Suppressor macrophage treated with lipopolysaccharide for 4 hours (primary cell): ENCODE results near the gene DMC1.
"Not testable (repeated sequence)": the region's sequence is repeated elsewhere in the genome, so short reads cannot be mapped to it uniquely, and the experiment has no call there.

Experiments
- DNase-seq: peaks from one replicate; pipeline ENCODE4 v3.0.0-alpha.2; 2020

Gene DMC1, protein sequence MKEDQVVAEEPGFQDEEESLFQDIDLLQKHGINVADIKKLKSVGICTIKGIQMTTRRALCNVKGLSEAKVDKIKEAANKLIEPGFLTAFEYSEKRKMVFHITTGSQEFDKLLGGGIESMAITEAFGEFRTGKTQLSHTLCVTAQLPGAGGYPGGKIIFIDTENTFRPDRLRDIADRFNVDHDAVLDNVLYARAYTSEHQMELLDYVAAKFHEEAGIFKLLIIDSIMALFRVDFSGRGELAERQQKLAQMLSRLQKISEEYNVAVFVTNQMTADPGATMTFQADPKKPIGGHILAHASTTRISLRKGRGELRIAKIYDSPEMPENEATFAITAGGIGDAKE

DNA sequence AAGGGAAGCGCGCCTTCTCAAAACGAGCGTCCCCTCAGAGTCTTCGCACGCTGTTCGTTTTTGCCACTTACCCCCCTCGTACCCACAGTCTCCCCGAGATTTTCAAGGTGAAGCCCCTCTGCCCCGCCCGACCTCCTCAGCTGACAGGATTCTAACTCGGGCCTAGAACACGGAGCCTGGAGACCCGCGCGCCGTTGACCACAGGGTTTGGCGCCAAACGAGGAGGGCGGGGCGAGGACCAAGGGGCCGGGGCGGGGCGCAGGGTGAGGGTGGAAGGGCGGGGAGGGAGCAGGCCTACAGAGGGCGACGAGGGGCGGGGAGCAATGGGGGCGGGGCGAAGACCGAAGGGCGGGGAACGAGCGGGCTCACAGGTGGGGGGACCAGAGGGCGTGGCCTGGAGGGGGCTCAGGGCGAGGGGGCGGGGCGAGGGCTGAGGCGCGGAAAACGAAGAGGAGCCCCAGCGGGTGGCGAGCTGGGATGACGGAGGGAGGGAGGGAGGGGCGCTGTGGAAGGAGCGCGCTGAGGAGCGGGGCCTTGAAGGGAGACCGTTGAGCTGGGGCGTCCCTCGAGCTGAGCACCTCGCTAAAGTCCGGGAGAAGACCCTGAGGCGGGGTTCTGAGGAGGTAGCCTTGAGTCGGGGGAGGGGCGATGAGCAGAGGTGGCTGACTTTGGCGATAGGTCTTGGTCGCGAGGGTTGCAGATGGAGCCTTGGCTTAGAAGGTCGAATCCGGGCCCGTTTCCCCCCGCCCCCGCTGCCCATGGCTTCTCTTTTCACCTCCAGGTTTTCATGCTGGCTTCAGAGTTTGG is at the start of gene DMC1:
Gene DMC1 (minus strand): TSS at position 212 of the 807 bp plus-strand sequence. CDS start 1,927 bp downstream, outside the sequence.
- DNase-seq, result peak; percentile 62

DNA sequence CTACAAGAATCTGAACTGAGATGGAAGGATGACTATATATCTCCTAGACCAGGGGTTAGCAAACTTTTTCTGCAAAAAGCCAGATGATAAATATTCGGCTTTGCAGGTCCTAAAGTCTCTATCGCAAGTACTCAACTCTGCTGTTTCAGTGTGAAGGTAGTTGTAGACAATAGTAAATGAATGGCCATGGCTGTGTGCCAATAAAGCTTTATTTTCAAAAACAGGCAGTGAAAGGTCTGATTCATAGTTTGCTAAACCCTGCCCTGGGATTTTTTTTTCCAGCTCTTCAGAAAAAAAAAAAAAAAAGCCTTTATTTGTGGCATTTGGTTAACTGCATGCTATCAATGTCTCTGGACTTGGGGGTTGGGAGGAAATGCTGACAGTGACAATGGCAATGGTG is 48.7 kb upstream of the DMC1 start:
- no peak for DNase-seq

DNA sequence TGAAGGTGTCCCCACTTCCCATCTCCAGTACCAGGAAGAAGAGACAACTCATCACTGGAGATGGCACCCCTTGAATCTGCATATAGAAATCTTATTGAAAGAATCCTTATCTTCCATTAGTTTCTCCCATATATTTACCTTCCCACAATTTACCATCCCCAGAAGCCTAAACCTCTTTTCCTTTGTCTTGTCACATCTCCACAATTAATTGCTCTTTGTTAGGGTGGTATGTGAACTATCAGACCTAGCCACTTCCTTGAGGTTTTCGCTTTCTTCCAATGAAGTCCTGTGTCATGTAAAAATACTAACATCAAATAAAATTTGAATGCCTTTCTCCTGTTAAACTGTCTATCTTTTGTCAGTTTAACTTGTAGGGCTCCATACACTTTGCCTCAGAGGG is 48.3 kb upstream of the DMC1 start:
- DNase-seq, result no peak

DNA sequence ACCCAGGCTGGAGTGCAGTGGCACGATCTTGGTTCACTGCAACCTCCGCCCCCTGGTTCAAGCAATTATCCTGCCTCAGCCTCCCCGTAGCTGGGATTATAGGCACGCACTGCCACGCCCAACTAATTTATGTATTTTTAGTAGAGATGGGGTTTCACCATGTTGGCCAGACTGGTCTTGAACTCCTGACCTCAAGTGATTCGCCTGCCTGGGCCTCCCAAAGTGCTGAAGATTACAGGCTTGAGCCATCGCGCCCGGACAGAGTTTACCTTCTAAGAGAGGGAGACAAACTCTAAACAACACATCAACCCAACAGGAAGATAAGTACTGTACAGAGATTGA is 45.1 kb upstream of the DMC1 start:
- not testable (repeated sequence) for DNase-seq

DNA sequence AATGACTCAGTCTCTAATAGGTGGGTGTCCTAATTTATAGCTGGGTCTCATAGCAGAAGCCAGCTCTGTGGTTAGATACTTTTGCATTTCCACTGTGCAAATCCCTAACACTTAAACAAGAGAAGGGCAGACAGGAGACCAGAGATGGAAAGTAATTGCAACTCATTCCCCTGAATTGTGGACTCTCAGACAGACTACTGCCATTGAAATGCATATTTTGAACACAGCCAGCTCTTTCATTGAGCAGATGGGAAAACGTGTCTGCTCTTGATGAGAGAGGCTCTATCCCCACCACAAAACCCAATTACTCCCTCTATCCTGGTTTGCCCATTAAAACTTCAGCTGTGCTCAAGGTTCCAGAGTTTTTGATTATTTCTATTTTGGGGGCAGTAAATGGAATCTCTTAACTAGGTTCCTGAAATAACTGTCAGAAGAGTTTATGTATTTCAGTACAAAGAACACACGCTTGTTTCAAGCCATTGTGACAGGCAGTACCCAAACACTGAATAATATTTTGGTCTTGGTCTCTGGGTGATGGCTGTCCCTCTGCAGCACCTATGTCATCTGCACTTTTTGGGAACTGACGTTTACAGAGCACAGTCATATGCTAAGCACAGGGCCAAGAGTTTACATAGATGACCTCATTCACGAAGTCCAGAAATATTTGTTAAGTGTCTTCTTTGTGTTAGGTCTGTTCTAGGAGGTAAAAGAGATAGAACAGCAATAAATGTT is 44.5 kb upstream of the DMC1 start:
- DNase-seq, result no peak

DNA sequence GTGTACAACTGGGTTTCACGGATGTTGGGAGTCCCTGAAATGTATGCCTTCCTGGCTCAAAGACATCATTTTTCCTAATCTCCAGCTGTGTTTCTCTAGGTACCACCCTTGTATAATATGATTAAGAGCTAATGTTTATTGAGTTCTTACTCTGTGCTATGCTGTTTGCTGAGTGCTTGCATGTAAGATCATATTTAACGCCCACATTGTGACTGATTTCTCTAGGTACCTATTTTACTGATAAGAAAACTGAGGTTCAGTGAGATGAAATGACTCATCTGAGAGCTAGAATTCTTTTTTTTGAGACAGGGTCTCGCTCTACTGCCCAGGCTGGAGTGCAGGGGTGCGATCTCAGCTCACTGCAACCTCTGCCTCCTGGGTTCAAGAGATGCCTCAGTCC is 43.6 kb upstream of the DMC1 start:
- DNase-seq, result no peak

DNA sequence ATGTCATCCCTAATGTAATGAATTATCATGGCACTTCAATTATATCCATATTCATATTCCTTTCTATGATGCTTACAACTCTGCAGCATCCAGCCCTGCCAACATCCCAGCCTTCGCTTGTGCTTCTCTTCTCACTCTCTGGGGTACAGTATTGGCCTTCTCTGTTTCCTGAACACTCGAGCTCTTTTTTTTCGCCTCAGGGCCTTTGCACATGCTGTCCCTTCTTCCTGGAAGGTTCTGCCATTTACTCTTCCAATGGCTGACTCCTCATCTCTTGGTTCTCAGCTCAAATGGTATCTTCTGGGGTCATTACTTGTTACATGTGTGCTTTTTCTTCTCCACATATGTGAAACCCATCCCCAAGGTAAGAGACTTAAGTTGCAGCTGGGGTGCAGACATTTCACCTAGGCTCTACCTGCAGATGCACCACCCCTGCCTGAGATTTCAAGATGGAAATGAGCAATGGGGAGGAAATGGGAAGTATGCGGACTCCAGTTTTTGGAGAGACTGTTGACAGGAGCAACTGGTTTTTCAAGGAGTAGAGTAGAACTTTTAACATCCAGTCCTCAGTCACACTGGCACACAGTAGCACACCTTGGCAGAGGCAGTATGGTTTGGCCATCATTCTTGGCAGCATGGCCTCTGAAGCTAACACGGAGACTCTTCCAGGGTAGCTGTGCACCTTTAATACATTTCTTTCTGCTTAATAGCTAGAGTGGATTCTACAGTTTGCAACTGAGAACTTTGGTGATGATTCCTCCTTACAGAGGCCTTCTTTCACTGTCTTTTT is 42.4 kb upstream of the DMC1 start:
- DNase-seq, result no peak

DNA sequence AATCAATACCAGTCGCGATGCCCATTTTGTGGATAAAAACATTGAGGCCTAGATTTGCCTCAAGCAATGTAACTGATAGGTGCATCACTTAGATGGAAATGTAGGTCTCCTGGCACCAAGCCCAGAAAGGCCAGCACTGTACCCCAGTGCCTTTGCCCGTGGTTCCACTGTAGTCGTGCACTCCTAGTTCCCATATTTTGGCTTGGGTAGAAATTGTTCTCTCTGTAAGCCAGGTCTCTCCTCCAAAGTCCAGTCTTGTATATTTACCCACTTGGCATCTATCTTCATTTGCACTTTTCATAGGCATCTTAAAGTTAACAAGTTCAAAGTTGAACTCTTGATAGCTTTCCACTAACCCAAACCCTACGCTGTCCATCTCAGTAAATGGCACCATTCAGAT is 41.6 kb upstream of the DMC1 start:
- no peak for DNase-seq

DNA sequence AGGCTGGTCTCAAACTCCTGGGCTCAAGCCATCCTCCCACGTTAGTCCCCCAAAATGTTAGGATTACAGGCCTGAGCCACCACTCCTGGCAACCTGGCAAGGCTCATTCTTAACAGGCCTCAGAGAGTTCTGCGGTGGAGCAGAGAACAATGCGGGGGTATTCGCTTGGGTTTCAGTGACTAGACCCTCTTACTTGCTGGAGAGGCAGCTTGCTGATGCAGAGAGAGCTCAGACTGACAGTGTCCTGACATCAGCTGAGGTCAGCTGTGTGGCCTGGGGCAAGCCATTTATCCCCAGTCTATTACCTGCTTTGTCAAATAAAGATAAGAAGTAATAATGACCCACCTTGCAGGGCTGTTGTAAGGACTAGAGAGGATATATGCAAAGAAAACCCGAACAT is 40.3 kb upstream of the DMC1 start:
- no peak for DNase-seq

DNA sequence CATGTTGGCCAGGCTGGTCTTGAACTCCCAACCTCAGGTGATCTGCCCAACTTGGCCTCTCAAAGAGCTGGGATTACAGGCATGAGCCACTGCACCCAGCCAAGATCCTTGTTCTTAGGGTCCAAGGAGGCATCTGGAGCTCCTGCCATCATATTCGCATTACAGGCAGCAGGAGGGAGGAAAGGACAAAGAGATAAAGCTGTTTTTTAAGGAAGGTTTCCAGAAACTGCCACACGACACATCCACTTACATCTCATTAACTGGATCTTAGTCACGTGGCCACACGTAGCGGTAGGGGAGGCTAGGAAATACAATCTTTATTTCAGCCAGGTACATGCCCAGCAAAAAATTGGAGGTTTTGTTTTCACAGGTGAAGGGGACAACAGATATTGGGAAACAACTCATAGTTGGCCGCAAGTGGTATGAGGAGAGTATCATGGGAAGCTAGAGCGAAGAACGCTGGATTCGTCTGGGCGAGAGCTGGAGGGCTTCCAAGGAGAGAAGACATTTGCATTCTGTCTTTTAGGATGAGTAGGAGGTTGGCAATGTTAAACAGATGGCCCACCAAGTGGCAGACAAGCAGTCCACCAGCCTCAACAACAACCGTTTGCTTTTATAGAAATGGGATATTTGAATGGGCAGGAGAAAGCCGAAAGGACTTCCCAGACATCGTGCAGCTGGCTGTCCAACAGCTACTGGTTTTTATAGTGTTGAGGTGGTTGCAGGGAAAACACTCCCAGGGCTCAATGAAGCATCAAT is 39.2 kb upstream of the DMC1 start:
- DNase-seq, result no peak

DNA sequence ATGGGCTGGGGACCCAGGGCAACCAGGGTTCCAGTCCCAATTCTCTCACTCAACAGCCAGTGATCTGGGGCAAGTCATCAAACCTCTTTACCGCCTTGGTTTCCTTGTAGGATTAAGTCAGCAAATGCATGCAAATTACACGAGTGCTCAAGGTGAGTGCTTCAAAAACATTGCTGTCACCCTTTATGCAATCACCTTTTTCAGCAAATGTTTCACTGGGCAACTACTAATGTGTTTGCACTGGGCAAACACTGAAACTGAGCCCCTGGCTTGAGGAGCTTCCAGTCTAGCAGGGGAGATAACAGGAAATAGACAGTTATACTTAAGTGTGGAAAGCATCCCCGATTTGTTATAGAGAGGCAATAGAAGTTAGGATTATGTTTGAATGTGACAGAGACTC is 37.7 kb upstream of the DMC1 start:
- no peak for DNase-seq

DNA sequence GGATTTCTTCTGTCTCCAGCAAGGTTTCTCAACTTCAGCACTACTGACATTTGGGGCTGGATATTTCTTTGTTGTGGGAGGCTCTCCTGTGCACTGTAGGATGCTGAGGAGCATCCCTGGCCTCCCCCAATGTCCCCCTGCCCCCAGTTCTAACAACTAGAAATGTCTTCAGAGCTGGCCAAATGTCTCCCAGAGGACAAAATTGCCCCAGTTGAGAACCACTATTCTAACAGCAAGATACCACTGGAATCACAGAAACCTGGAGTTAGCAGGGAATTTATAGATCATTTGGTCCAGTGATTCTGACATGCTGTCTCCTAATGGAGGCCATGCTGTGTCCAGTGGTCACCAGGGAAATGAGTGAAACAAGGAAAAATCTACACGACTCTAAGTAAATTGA is 32.2 kb upstream of the DMC1 start:
- no peak for DNase-seq

DNA sequence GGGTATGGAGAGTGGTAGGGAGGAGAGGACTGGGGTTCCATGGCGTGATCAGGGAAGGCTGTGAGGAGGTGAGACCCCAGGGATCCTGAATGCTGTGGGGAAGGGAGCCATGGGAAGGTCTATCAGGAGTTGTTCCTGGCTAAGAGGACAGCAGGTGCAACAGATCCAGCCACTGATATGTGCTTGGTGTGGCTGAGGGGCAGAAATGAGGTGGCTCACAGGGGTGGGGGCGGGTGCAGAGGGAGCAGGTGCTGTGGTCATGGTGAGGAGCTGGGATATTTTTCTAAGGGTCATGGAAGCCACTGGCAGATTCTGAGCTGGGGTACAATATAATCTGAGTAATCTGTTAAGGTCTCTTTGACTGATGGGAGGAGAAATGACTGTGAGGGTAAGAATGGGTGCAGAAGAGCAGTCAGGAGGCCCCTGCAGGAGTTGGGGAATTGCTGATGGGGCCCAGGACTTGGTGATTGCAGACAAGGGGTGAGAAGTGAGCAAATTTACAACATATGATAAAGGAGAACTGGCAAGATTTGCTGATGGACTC is 31.3 kb upstream of the DMC1 start:
- DNase-seq, result no peak

DNA sequence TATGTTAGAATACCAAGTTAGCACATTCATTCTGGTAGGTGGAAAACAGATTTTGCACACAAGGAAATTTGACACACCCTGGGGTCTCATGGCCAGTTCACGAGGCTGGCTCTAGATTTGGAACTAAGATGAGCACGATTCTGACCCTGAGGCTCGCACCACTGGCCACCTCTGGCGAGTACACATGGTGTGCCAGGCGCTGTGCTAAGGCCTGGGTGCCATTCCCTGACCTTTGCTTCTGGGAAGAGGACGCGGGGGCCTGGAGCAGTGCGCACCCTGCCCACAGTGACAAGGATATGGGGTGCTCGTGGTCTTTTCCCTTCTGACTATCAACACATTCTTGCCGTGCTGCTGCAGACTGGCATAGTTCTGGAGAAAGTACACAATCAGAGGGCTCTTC is 29.5 kb upstream of the DMC1 start:
- no peak for DNase-seq

DNA sequence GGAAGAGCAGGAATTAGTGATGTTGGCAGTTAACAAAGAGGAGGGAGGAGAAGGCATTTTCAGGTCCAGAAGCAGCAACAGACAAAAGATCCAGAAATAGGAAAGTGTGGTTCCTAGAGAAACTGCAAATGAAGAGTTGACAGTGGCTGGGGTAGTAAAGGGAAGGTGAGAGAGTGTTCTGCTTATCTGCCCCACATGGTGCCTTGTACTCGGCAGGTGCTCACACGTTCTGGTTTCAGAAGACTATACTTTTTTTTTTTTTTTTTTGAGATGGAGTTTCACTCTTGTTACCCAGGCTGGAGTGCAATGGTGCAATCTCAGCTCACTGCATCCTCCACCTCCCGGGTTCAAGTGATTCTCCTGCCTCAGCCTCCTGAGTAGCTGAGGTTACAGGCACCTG is 12.9 kb upstream of the DMC1 start:
- DNase-seq, result not testable (repeated sequence)

DNA sequence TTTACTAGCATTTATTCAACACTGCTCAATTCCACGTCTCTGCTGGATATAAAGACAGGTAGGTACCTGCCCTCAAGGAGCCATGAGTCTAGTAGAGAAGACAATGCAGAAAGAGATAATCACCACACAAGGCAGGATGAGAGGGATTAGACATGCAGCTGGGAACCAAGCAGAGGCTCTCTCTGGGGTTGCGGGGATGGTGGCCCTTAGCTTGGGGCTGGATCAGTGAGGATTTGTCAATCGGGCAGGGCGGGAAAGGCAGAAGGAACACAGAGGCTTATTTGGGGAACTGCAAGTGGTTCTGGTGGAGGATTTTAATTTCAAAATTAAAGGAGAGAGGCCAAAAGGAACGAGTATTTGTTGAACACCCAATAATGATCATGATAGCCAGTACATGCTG is 8.5 kb upstream of the DMC1 start:
- no peak for DNase-seq

DNA sequence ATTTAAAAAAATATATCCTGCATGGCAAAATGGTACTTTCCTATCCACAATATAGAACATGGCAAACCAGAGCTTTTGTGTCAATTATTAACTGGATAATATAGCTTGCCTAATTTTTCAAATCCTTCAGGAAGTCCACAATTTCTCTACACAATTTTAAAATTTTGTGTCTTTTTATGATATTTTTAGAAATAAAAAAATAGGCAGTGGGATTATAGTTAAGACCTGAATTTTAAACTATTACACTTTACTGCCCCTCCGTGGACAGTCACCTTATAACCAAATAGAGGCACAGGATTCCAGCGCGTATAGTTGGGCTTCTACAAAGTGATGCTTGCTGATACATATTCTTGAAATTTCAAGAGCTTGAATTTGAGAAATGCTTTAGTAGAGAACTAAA is 2.1 kb upstream of the DMC1 start:
- peak; percentile 78 for DNase-seq

DNA sequence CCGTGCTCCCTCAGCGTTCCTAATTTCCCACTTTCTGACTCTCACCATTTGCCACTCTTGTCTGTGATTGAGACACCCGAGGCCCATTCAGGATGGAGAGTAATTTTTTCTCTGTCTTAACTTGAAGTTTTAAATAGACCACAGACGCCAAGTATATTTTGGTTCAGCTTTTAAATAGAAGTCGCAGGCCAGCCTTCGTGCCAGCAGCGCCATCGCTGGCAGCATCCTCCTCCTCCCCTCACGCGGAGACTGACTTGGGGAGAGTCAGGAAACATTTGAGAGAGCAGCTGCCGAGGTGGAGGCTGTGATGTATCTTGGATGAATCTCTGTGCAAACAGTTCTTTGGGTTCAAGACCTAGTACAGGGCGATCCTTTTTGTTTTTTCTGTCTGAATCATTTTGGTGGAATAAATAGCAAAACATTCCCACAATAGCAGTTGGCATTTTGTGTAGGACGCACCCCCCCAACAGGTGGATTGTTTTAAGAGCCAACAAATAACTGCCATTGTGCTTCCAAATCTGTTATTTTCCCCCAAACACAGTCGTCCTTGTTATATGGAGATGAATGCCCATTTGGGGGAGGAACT is 889 bp upstream of the DMC1 start:
- no peak for DNase-seq

DNA sequence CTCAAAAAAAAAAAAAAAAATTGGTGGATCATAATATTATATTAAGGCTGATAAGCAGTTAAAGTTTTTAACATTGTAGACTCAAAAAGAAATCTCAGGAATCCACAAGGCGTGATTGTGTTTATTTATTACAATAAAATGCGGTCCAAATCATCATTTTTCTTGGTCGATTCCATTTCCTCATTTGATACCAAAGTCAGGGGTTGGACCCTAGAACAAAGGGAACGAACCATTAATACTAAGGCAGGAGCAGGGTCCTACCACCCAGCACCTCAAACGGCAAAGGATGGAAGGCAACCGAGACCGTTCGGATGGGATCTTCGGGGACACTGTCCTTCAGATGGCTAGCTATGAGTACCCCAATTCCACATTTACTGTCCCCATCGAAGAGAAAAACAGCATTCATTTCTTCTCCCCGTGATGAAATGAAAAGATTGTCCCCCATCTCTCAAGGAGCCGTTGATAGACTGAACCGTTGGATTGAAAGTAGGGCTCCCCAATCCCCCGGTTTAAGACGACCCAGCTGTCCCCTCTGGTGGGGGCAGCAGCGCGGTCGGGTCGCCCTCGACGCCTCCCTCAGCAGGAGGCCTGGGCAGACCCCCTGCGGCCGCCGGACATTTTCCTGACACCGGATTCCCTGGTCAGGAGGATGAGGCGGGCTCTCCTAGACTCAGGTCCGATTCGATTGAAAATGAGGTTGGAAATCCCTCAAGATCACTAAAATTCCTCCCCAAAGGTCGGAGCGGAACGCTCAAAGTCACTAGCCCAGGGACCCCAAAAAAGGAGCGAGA is 607 bp downstream of the DMC1 start:
- no peak for DNase-seq

DNA sequence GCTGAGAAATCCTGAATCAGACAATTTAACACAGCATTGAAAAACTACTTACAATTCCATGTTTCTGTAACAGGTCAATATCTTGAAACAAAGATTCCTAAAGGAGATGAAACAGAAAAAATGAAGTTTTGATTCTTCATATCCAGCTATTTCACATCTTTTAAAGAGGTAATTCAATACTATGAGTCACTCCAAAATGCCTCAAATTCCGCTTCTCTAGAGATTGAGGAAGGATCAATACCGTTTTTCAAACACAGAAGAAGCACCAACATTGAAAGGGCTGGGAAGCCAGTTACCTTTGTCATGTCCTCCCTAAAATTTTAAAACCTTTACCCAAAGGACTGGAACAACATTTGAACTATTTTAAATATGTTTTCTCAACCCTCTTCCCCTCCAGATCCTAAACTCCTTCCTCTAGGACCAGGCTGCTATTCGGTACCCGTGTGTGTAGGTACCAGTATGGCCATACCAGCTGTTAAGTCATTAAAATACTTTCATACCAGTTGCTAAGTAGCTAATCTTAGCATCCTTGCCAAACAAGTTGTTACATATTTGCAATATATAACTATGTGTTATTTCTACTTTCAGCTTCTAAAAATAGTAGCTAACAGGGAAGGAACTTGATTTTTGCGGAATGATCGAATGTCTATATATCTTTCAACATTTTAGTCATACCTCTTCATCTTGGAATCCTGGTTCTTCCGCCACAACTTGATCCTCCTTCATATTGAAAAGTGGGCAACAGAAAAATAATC is 2.3 kb downstream of the DMC1 start:
- peak; percentile 44 for DNase-seq
